ENCODE measurements around the gene FRAS1.
"Not testable (repeated sequence)": the region's sequence is repeated elsewhere in the genome, so short reads cannot be mapped to it uniquely, and the experiment has no call there.

Gene FRAS1

GRCh38 chr4:78424461-78424860 is 367.3 kb downstream of the FRAS1 start:
- no peak for DNase-seq

GRCh38 chr4:78426972-78427371 is 369.8 kb downstream of the FRAS1 start:
- no peak for DNase-seq

- no peak for DNase-seq
Observed at GRCh38 chr4:78428996-78429395, 371.9 kb downstream of the FRAS1 start.

- DNase-seq, result no peak
Observed at GRCh38 chr4:78432896-78433295, 375.8 kb downstream of the FRAS1 start.

GRCh38 chr4:78437608-78438088 is 380.5 kb downstream of the FRAS1 start:
- no peak for DNase-seq

GRCh38 chr4:78439328-78439727 is 382.2 kb downstream of the FRAS1 start:
- no peak for DNase-seq

- DNase-seq, result no peak
Observed at GRCh38 chr4:78441756-78442155, 384.6 kb downstream of the FRAS1 start.

GRCh38 chr4:78446619-78447018 is 389.5 kb downstream of the FRAS1 start:
- no peak for DNase-seq

GRCh38 chr4:78451407-78451806 is 394.3 kb downstream of the FRAS1 start:
- DNase-seq, result no peak

GRCh38 chr4:78454016-78454415 is 396.9 kb downstream of the FRAS1 start:
- DNase-seq, result no peak

GRCh38 chr4:78457751-78458150 is 400.6 kb downstream of the FRAS1 start:
- DNase-seq, result no peak

GRCh38 chr4:78459327-78459726 is 402.2 kb downstream of the FRAS1 start:
- DNase-seq, result no peak

- DNase-seq, result no peak
Observed at GRCh38 chr4:78460368-78460767, 403.2 kb downstream of the FRAS1 start.

- DNase-seq, result no peak
Observed at GRCh38 chr4:78464265-78464664, 407.1 kb downstream of the FRAS1 start.

- DNase-seq, result not testable (repeated sequence)
Observed at GRCh38 chr4:78467223-78467622, 410.1 kb downstream of the FRAS1 start.

GRCh38 chr4:78468272-78468671 is 411.1 kb downstream of the FRAS1 start:
- DNase-seq, result no peak

GRCh38 chr4:78476108-78476704 is 419.1 kb downstream of the FRAS1 start:
- no peak for DNase-seq

GRCh38 chr4:78477276-78477675 is 420.2 kb downstream of the FRAS1 start:
- DNase-seq, result no peak

- DNase-seq, result no peak
Observed at GRCh38 chr4:78478523-78478922, 421.4 kb downstream of the FRAS1 start.

GRCh38 chr4:78480286-78480685 is 423.2 kb downstream of the FRAS1 start:
- no peak for DNase-seq

GRCh38 chr4:78481180-78481579 is 424.1 kb downstream of the FRAS1 start:
- DNase-seq, result no peak

- DNase-seq, result no peak
Observed at GRCh38 chr4:78482281-78482680, 425.2 kb downstream of the FRAS1 start.

- DNase-seq, result no peak
Observed at GRCh38 chr4:78483811-78484210, 426.7 kb downstream of the FRAS1 start.

- DNase-seq, result no peak
Observed at GRCh38 chr4:78484574-78484973, 427.5 kb downstream of the FRAS1 start.
